HepG2 (cell line): ENCODE data around the gene PSMC3IP. TPM values are rescaled to one million over a fixed set of nuclear protein-coding genes. Genes with fewer than 3 reads are reported as not detected.
A peak's percentile ranks its signal among the peaks of the same experiment; 100 is the strongest.

Source experiments
- HCFC1 ChIP-seq: fragments of 150-350 bp; IDR thresholded peaks from 2 replicates; pipeline ENCODE4 v1.6.1; 2014; ENCODE audit warnings: low read depth, low read length
- HMG20B ChIP-seq: conservative IDR thresholded peaks from 2 replicates; pipeline ENCODE4 v1.6.1; 2016; ENCODE audit warnings: missing genetic modification reagents, missing compliant biosample characterization
- HNF4G ChIP-seq, 2 experiments: sonication (generic) in 1 of 2; formaldehyde crosslinking in 1 of 2; IDR thresholded peaks; 2 replicates each; pipeline versions ENCODE4 v1.4.0 to v1.6.1; 2011 to 2020; ENCODE audit warnings: borderline replicate concordance in 2 of 2, low read depth in 2 of 2, mild to moderate bottlenecking in 2 of 2, low read length in 1 of 2, missing genetic modification reagents in 1 of 2, moderate library complexity in 1 of 2
- KDM3A ChIP-seq: IDR thresholded peaks from 2 replicates; pipeline ENCODE4 v1.6.1; 2018; ENCODE audit warnings: low read depth, missing compliant biosample characterization
- MIXL1 ChIP-seq: IDR thresholded peaks from 2 replicates; pipeline ENCODE4 v1.6.1; 2016
- MXD4 ChIP-seq: IDR thresholded peaks from 2 replicates; pipeline ENCODE4 v1.6.1; 2016; ENCODE audit warnings: mild to moderate bottlenecking, missing biosample characterization, missing genetic modification reagents
- MZF1 ChIP-seq: sonication (generic); formaldehyde crosslinking; IDR thresholded peaks from 2 replicates; pipeline ENCODE4 v1.8.1; 2023; ENCODE audit warnings: mild to moderate bottlenecking, missing genetic modification reagents, borderline replicate concordance
- NR2C2 ChIP-seq: sonication (generic); formaldehyde crosslinking; IDR thresholded peaks from 2 replicates; pipeline ENCODE4 v1.4.0; 2020; ENCODE audit warnings: missing genetic modification reagents, mild to moderate bottlenecking, moderate library complexity, borderline replicate concordance
- NR2F1 ChIP-seq, 2 experiments: fragments of 450-650 bp in 1 of 2; formaldehyde crosslinking in 1 of 2; IDR thresholded peaks; 2 replicates each; pipeline versions ENCODE4 v1.5.0 to v1.6.1; 2016 to 2020; ENCODE audit warnings: mild to moderate bottlenecking in 1 of 2, missing compliant biosample characterization in 1 of 2, missing genetic modification reagents in 1 of 2, moderate library complexity in 1 of 2
- PCBP2 ChIP-seq: fragments of 200-400 bp; formaldehyde crosslinking; optimal IDR thresholded peaks from 2 replicates; pipeline ENCODE3; 2018; ENCODE audit warnings: low read length, low read depth; ENCODE audit not compliant: poor library complexity, severe bottlenecking
- SPEN ChIP-seq: sonication (generic); formaldehyde crosslinking; IDR thresholded peaks from 2 replicates; pipeline ENCODE4 v1.5.1; 2020; ENCODE audit warnings: low read depth, mild to moderate bottlenecking, missing genetic modification reagents
- TCF7 ChIP-seq: sonication (generic); IDR thresholded peaks from 2 replicates; pipeline ENCODE4 v1.6.1; 2016; ENCODE audit warnings: antibody characterized with exemption, low read depth
- XRCC5 ChIP-seq: fragments of 200-400 bp; formaldehyde crosslinking; optimal IDR thresholded peaks from 2 replicates; pipeline ENCODE3; 2017; ENCODE audit warnings: mild to moderate bottlenecking, low read length
- ZNF143 ChIP-seq: sonication (generic); formaldehyde crosslinking; IDR thresholded peaks from 2 replicates; pipeline ENCODE4 v1.4.0; 2020; ENCODE audit warnings: missing genetic modification reagents
- ZNF225 ChIP-seq: sonication (generic); formaldehyde crosslinking; IDR thresholded peaks from 2 replicates; pipeline ENCODE4 v1.4.0; 2020; ENCODE audit warnings: mild to moderate bottlenecking, missing genetic modification reagents
- ZNF331 ChIP-seq: sonication (generic); formaldehyde crosslinking; IDR thresholded peaks from 2 replicates; pipeline ENCODE4 v1.4.0; 2020; ENCODE audit warnings: missing genetic modification reagents
- ZNF773 ChIP-seq: sonication (generic); formaldehyde crosslinking; IDR thresholded peaks from 2 replicates; pipeline ENCODE4 v1.4.0; 2020; ENCODE audit warnings: missing genetic modification reagents, borderline replicate concordance
- polyA plus RNA-seq, 8 experiments: library from polyadenylated mRNA; depleted of rRNA in 3 of 8; stranded (reverse) in 7 of 8; unstranded in 1 of 8; fragments of >200 nt; fragmentation: Illumina TruSeq in 4 of 8; extraction: Trizol in 4 of 8; gene quantifications; 2 replicates each; pipeline versions ENCODE4 v1.2.1 to v1.2.3, GENCODE V29; 2011 to 2016; ENCODE audit warnings: low read depth in 4 of 8, missing spikeins in 1 of 8, mixed read lengths in 1 of 8; ENCODE audit not compliant: insufficient read depth in 1 of 8
- total RNA-seq, 5 experiments: library from RNA; depleted of rRNA; stranded (reverse); fragments of >200 nt; fragmentation: Illumina TruSeq; extraction: Trizol; gene quantifications; 2 replicates each; pipeline ENCODE4 v1.2.3, GENCODE V29; 2016; ENCODE audit warnings: low read depth in 1 of 5
- TF ChIP-seq, protein P1 (sequence below): IDR thresholded peaks from 2 replicates; pipeline ENCODE4 v1.6.1; 2016; ENCODE audit warnings: low read depth, borderline replicate concordance
- TF ChIP-seq, protein P2 (sequence below): sonication (generic); formaldehyde crosslinking; IDR thresholded peaks from 2 replicates; pipeline ENCODE4 v1.9.0; 2022; ENCODE audit warnings: low read depth, missing genetic modification reagents
- TF ChIP-seq, protein P3 (sequence below): sonication (generic); formaldehyde crosslinking; IDR thresholded peaks from 2 replicates; pipeline ENCODE4 v1.4.0; 2020; ENCODE audit warnings: missing genetic modification reagents
- TF ChIP-seq, protein P4 (sequence below): sonication (generic); formaldehyde crosslinking; IDR thresholded peaks from 2 replicates; pipeline ENCODE4 v1.5.1; 2020; ENCODE audit warnings: mild to moderate bottlenecking, moderate library complexity, missing genetic modification reagents
- TF ChIP-seq, protein P5 (sequence below): sonication (generic); formaldehyde crosslinking; IDR thresholded peaks from 2 replicates; pipeline ENCODE4 v1.4.0; 2020; ENCODE audit warnings: missing genetic modification reagents

The PSMC3IP gene
- total and polyA plus RNA-seq, 2 of the 13 experiments (the other 11 are each of a cell fraction or from before 2014, with no cell fraction given) = 6.5 to 22.4 TPM

DNA sequence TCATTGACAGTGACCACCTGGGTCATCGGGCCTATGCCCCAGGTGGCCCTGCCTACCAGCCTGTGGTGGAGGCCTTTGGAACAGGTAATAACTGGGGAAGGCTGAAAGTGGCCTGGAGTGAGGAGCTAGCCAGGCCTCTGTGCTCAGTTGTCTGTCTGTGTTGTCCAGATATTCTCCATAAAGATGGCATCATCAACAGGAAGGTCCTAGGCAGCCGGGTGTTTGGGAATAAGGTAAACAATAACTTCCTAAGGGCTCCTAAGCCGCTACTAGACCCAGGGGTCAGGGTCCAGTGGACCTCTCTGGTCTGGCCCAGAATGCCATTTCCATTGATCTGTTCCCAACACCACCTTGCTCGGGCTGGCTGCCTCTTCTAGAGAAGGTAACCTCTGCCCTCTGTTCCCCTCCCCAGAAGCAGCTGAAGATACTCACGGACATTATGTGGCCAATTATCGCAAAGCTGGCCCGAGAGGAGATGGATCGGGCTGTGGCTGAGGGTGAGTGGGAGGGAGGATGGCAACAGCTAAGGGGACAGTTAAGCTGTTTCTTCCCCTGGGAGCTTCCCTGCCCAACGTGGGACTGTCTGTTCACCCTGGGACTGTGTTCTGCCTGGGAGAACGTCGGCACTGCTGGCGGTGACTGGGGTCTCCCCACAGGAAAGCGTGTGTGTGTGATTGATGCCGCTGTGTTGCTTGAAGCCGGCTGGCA lies 12.6 kb downstream of the PSMC3IP start (continued):
- TF ChIP-seq MIXL1 (CRISPR knock-in tag) (peak; percentile 86; the same call in 1 of the 2 replicates), ZNF773 (0 out of 2 replicates have a peak, but pooled peaks have one; percentile 25), ZNF225 (CRISPR knock-in tag) (peak; percentile 76; the same call in 1 of the 2 replicates), ZNF331 (peak; percentile 87), SPEN (CRISPR knock-in tag) (peak; percentile 56; the same call in 1 of the 2 replicates), NR2C2 (CRISPR knock-in tag) (peak; percentile 87), HMG20B (CRISPR knock-in tag) (peak; percentile 80), NR2F1 (CRISPR knock-in tag; IDR thresholded peaks at IDR 0.05) (peak; percentile 92 to 95), KDM3A (CRISPR knock-in tag) (0 out of 2 replicates have a peak, but pooled peaks have one; percentile 43), HCFC1 (no peak), TCF7 (no peak), XRCC5 (no peak), MZF1 (CRISPR knock-in tag) (no peak), PCBP2 (no peak), MXD4 (peak; percentile 54), ZNF143 (CRISPR knock-in tag) (peak; percentile 72), HNF4G (IDR thresholded peaks at IDR 0.05; ENCODE audit: borderline replicate concordance, low read depth, low read length) (peak; percentile 92), HNF4G (CRISPR knock-in tag; IDR thresholded peaks at IDR 0.05; ENCODE audit: borderline replicate concordance, low read depth) (peak; percentile 84; the same call in 1 of the 2 replicates)
- TF ChIP-seq, protein P1, sequence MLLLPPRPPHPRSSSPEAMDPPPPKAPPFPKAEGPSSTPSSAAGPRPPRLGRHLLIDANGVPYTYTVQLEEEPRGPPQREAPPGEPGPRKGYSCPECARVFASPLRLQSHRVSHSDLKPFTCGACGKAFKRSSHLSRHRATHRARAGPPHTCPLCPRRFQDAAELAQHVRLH (CRISPR knock-in tag) = peak; percentile 74; the same call in 1 of the 2 replicates
- TF ChIP-seq, protein P2, sequence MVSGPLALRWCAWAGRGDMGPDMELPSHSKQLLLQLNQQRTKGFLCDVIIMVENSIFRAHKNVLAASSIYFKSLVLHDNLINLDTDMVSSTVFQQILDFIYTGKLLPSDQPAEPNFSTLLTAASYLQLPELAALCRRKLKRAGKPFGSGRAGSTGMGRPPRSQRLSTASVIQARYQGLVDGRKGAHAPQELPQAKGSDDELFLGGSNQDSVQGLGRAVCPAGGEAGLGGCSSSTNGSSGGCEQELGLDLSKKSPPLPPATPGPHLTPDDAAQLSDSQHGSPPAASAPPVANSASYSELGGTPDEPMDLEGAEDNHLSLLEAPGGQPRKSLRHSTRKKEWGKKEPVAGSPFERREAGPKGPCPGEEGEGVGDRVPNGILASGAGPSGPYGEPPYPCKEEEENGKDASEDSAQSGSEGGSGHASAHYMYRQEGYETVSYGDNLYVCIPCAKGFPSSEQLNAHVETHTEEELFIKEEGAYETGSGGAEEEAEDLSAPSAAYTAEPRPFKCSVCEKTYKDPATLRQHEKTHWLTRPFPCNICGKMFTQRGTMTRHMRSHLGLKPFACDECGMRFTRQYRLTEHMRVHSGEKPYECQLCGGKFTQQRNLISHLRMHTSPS (CRISPR knock-in tag) = peak; percentile 21; the same call in 1 of the 2 replicates
- TF ChIP-seq, protein P3, sequence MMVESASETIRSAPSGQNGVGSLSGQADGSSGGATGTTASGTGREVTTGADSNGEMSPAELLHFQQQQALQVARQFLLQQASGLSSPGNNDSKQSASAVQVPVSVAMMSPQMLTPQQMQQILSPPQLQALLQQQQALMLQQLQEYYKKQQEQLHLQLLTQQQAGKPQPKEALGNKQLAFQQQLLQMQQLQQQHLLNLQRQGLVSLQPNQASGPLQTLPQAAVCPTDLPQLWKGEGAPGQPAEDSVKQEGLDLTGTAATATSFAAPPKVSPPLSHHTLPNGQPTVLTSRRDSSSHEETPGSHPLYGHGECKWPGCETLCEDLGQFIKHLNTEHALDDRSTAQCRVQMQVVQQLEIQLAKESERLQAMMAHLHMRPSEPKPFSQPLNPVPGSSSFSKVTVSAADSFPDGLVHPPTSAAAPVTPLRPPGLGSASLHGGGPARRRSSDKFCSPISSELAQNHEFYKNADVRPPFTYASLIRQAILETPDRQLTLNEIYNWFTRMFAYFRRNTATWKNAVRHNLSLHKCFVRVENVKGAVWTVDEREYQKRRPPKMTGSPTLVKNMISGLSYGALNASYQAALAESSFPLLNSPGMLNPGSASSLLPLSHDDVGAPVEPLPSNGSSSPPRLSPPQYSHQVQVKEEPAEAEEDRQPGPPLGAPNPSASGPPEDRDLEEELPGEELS (CRISPR knock-in tag) = peak; percentile 88
- TF ChIP-seq, protein P4, sequence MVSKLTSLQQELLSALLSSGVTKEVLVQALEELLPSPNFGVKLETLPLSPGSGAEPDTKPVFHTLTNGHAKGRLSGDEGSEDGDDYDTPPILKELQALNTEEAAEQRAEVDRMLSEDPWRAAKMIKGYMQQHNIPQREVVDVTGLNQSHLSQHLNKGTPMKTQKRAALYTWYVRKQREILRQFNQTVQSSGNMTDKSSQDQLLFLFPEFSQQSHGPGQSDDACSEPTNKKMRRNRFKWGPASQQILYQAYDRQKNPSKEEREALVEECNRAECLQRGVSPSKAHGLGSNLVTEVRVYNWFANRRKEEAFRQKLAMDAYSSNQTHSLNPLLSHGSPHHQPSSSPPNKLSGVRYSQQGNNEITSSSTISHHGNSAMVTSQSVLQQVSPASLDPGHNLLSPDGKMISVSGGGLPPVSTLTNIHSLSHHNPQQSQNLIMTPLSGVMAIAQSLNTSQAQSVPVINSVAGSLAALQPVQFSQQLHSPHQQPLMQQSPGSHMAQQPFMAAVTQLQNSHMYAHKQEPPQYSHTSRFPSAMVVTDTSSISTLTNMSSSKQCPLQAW (CRISPR knock-in tag) = peak; percentile 29; the same call in 1 of the 2 replicates
- TF ChIP-seq, protein P5, sequence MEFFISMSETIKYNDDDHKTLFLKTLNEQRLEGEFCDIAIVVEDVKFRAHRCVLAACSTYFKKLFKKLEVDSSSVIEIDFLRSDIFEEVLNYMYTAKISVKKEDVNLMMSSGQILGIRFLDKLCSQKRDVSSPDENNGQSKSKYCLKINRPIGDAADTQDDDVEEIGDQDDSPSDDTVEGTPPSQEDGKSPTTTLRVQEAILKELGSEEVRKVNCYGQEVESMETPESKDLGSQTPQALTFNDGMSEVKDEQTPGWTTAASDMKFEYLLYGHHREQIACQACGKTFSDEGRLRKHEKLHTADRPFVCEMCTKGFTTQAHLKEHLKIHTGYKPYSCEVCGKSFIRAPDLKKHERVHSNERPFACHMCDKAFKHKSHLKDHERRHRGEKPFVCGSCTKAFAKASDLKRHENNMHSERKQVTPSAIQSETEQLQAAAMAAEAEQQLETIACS (CRISPR knock-in tag) = peak; percentile 61; the same call in 1 of the 2 replicates
